Peyer's patch (tissue), 4 donors: ENCODE data around the gene UCP3. TPM values are rescaled to one million over a fixed set of nuclear protein-coding genes. Genes with fewer than 3 reads are reported as not detected.
A peak's percentile ranks its signal among the peaks of the same experiment; 100 is the strongest.

Source experiments
- DNase-seq, 3 donors: peaks; one replicate each; pipeline ENCODE4 v3.0.0-alpha.2; 2017 to 2019
- H3K27ac ChIP-seq, 4 donors: fragments of 200-600 bp; sonication (generic); one replicate each; pipeline ENCODE4 v1.5.1; 2016 to 2019
- H3K27me3 ChIP-seq, 2 donors: fragments of 200-600 bp; sonication (generic); one replicate each; pipeline ENCODE4 v1.5.1; 2019
- H3K36me3 ChIP-seq, 3 donors: fragments of 200-600 bp; sonication (generic); one replicate each; pipeline ENCODE4 v1.5.1; 2016 to 2019
- H3K4me1 ChIP-seq, 4 donors: fragments of 200-600 bp; sonication (generic); one replicate each; pipeline ENCODE4 v1.5.1; 2016 to 2019
- H3K4me3 ChIP-seq, 4 donors: fragments of 200-600 bp; sonication (generic); 1 replicate in 3 of 4; 2 replicates in 1 of 4; pipeline ENCODE4 v1.5.1; 2016 to 2019; ENCODE audit warnings: mild to moderate bottlenecking in 1 of 4
- H3K9me3 ChIP-seq, 4 donors: fragments of 200-600 bp; sonication (generic); one replicate each; pipeline ENCODE4 v1.5.1; 2016 to 2019; ENCODE audit warnings: mild to moderate bottlenecking in 1 of 4
- CTCF ChIP-seq, 6 experiments: fragments of 450-650 bp in 4 of 6; fragments of 200-600 bp in 2 of 6; sonication (generic) in 1 of 6; IDR thresholded peaks; one replicate each; pipeline ENCODE4 v1.5.1; 2017 to 2019; ENCODE audit warnings: antibody characterized with exemption in 6 of 6, mild to moderate bottlenecking in 3 of 6, moderate library complexity in 1 of 6
- POLR2A ChIP-seq, 2 donors: fragments of 450-650 bp; IDR thresholded peaks; one replicate each; pipeline ENCODE4 v1.5.1; 2017; ENCODE audit warnings: antibody characterized with exemption in 2 of 2, mild to moderate bottlenecking in 2 of 2, moderate library complexity in 2 of 2
- total RNA-seq, 4 donors: library from RNA; depleted of rRNA; stranded (reverse); fragments of >200 nt; gene quantifications; one replicate each; pipeline ENCODE4 v1.1.0, GENCODE V29; 2016

UCP3 gene
- total RNA-seq, 4 donors from 2014 or later = 0.76 to 3.4 (median 2.2) TPM

GRCh38 chr11:73971175-73971719 is 37.6 kb downstream of the UCP3 start:
- Histone ChIP-seq H3K9me3 (no peaks in the 10 kb centered on the region), H3K4me1 (peaks cover 0 to 17% (median 11%) of the 10 kb centered on the region in 4 donors), H3K36me3 (peaks cover 0 to 14% (median 0%) of the 10 kb centered on the region in 3 donors), H3K4me3 (no peak overlapping the region), H3K27ac (peak overlapping the region in 1 of 4 donors; percentile 35), H3K27me3 (no peaks in the 10 kb centered on the region)
- DNase-seq = no peak
- TF ChIP-seq CTCF (IDR thresholded peaks at IDR 0.05) (no peak), POLR2A (IDR thresholded peaks at IDR 0.05) (no peak)

DNA sequence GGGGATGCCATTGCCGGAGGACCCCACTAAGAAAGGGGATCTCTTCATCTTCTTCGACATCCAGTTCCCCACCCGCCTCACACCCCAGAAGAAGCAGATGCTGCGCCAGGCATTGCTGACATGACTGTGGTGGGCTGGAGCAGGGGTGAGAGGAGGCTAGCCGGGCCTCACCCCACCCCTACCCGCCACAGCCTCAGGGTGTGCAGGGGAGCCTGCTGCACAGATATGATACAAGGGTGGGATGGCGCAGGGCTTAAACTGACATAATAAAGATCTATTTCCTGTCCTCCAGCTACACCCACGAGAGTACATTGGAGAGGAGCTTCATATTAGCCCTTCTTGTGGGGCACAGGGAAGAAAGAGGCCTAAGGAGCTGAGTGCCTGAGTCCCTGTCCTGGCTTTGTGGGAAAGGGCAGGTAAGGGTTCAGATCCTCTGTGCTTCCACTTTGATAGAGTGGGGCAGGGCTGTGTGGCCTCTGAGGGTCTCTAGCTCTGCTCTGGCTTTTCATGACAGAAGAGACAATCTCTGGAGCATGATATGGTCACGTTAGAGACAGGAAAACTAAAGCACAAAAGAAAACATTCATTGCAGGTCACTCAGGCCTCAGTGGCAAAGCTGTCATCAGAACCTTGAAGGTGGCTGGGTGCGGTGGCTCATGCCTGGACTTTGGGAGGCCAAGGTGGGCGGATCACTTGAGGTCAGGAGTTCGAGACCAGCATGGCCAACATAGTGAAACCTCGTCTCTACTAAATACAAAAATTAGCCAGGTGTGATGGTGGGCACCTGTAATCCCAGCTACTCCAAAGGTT is 38.7 kb downstream of the UCP3 start:
- Histone ChIP-seq H3K36me3 (peaks cover 0 to 4% (median 0%) of the 10 kb centered on the region in 3 donors), H3K27me3 (no peaks in the 10 kb centered on the region), H3K4me3 (no peak overlapping the region), H3K9me3 (no peaks in the 10 kb centered on the region), H3K4me1 (peaks cover 0 to 13% (median 11%) of the 10 kb centered on the region in 4 donors), H3K27ac (peak overlapping the region in 1 of 4 donors; percentile 35)
- no peak for DNase-seq
- TF ChIP-seq POLR2A (IDR thresholded peaks at IDR 0.05) (no peak), CTCF (IDR thresholded peaks at IDR 0.05) (no peak)

GRCh38 chr11:73969091-73969490 is 39.8 kb downstream of the UCP3 start:
- peaks cover 0 to 12% (median 9%) of the 10 kb centered on the region in 4 donors for H3K4me1 ChIP-seq
- no peak for TF ChIP-seq POLR2A (IDR thresholded peaks at IDR 0.05)
- no peak for TF ChIP-seq CTCF (IDR thresholded peaks at IDR 0.05)
- no peaks in the 10 kb centered on the region for H3K27me3 ChIP-seq
- no peak overlapping the region for H3K4me3 ChIP-seq
- H3K27ac ChIP-seq = no peak overlapping the region
- no peaks in the 10 kb centered on the region for H3K36me3 ChIP-seq
- H3K9me3 ChIP-seq = no peaks in the 10 kb centered on the region
- no peak for DNase-seq

DNA sequence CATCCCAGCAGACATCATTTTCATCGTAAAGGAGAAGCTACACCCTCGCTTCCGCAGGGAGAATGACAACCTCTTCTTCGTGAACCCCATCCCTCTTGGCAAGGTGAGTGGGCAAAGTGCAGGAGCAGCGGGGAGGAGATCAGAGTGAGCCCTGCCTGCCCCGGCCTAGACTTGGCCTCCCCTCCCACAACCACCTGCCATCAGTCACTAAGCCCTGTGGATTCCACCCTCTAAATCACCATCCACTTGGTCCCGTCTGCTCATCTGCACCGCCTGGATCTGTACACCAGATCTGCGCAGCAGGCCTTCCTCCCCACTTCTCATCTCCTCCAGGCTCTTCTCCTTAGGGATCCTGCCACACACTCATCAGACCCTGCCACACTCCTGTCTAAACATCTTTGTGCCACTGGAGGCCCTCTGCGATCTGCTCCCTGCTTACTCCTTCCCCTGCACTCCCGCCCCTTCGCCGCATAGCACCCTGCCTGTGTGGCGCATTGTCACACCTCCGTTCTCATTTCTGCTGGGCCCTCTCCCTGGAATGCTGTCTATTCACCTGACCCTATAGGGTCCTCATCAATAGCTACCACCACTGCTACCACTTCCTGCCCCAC is 40.4 kb downstream of the UCP3 start:
- no peaks in the 10 kb centered on the region for H3K27me3 ChIP-seq
- no peak overlapping the region for H3K27ac ChIP-seq
- H3K4me1 ChIP-seq = peaks cover 0 to 6% (median 3%) of the 10 kb centered on the region in 4 donors
- no peak for DNase-seq
- no peaks in the 10 kb centered on the region for H3K9me3 ChIP-seq
- TF ChIP-seq CTCF (IDR thresholded peaks at IDR 0.05) (no peak), POLR2A (IDR thresholded peaks at IDR 0.05) (no peak)
- H3K4me3 ChIP-seq = no peak overlapping the region
- H3K36me3 ChIP-seq = no peaks in the 10 kb centered on the region

DNA sequence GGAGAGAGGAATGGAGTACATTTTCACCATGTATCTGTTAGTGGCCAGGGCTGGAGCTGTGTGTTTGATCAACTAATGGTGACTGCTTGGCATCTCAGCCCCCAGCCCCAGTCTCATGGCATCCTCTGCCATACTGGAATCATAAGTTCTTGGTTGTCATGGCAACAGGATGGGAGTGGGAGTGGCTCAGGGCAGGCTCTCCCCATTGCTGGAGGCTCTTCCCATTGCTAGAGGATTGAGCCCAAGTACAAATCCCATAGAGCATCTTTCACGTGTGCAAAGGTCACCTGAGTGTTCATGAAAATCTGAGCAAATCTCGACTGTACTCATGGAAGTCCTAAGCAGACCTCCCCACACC is 43.1 kb downstream of the UCP3 start:
- no peaks in the 10 kb centered on the region for H3K36me3 ChIP-seq
- DNase-seq = no peak
- peaks cover 0 to 3% (median 0%) of the 10 kb centered on the region in 4 donors for H3K4me1 ChIP-seq
- TF ChIP-seq POLR2A (IDR thresholded peaks at IDR 0.05) = no peak
- no peak for TF ChIP-seq CTCF (IDR thresholded peaks at IDR 0.05)
- H3K4me3 ChIP-seq = no peak overlapping the region
- no peak overlapping the region for H3K27ac ChIP-seq
- no peaks in the 10 kb centered on the region for H3K27me3 ChIP-seq
- no peaks in the 10 kb centered on the region for H3K9me3 ChIP-seq
